ENCODE results near the gene BCAP29.

GRCh38 chr7:107666790-107667189 lies 86.7 kb downstream of the BCAP29 start:
- TF ChIP-seq HOXA7 (CRISPR knock-in tag; IDR thresholded peaks at IDR 0.05; ENCODE audit: borderline replicate concordance): no peak
- no peak for TF ChIP-seq ZNF518A (tag by site-specific recombination; conservative IDR thresholded peaks at IDR 0.05; ENCODE audit: low read depth)
- no peak for TF ChIP-seq ZNF561 (tag by site-specific recombination; IDR thresholded peaks at IDR 0.05; ENCODE audit: borderline replicate concordance)
- TF ChIP-seq CTCF (tag by site-specific recombination; IDR thresholded peaks at IDR 0.05): no peak
- TF ChIP-seq ZNF544 (tag by site-specific recombination; IDR thresholded peaks at IDR 0.05): no peak
- TF ChIP-seq ZBTB10 (tag by site-specific recombination; IDR thresholded peaks at IDR 0.05): no peak
- TF ChIP-seq ZNF18 (tag by site-specific recombination; IDR thresholded peaks at IDR 0.05): no peak

Measured in HEK293 (cell line).